NCI-H2081 treated with DMSO at 0.1 percent for 48 hours (cell line): ENCODE results near the gene AGMO.

Experiments used
- DNase-seq: peaks from one replicate; lab custom pipeline; 2025; lab: John Stamatoyannopoulos, UW

AGMO gene

DNA sequence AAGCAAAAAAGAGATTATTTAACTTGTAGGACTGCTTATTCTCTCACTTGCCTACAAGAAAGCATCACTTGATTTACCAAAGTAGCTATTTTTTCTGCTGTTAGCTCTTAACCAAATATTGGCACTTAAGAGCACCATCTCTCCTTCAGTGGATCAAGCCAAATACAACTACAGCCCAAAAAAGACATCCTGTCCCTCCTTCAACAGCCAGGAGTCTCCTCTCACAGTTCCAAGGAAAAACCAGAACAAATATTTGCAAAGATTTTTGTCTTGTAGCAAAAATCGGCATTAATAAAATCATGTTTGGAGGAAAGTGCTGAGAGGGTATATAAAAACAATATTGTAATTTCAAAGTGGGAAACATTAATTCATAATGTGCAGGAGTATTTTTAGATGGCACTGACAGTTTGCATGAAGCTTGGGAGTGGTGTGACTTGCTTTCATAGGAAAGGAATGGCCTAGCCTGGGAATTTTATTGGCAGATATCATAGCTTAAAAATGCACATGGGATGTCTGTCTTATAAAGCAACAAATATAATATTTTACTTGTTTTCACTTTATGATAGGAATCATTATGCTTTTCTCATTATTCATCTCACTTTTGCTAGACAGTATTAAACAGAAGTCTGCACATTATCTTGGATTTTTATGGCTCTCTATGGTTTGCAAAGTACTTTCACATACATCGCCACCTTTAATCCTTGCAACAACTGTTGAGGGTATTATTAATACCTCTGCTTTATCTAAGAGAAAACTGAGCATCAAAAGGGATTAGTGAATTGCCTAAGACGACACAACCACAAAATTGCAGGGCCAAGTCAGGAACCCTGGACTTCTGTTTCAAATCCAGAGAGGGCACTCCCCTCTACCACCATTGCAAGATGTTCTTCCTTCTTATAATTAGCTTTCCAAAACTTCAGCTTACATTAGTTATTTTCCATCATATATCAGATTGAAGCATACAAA, 103.5 kb downstream of the AGMO start:
- DNase-seq = no peak

DNA sequence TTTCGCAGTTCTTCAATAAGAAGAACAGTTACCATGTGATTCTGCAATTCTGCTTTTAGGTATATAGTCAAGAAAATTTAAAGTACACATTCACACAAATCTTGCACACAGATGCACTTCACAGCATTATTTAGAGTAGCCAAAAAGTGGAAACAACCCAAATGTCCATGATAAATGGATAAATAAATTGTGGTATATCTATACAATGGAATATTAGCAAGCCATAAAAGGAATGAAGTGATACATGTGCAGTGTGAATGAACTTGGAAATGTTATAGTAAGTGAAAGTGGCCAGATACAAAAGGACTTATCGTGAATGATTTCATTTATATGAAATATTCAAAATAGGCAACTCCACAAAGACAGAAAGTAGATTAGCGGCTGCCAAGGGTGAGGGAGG, 109.1 kb downstream of the AGMO start:
- no peak for DNase-seq

DNA sequence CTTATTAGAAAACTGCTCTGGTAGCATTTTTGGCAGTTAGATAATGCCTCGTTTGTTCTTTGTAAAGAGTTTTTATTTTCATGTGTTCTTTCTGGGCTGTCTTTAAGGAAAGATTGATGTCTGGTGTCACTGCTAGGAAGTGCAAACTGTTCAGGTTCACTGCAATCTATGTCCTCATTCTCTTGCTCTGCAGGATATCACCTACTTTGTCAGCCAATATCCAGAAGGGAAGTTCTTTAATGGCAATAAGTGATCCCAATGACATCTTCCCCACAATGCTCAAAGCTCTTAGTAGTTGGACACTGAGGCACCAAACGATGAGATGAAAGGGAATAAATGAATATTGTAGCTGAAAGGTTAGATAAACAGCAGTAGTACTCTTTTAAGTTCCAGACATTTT, 115.1 kb downstream of the AGMO start:
- DNase-seq = no peak

GRCh38 chr7:15446280-15446679, 115.5 kb downstream of the AGMO start:
- no peak for DNase-seq

DNA sequence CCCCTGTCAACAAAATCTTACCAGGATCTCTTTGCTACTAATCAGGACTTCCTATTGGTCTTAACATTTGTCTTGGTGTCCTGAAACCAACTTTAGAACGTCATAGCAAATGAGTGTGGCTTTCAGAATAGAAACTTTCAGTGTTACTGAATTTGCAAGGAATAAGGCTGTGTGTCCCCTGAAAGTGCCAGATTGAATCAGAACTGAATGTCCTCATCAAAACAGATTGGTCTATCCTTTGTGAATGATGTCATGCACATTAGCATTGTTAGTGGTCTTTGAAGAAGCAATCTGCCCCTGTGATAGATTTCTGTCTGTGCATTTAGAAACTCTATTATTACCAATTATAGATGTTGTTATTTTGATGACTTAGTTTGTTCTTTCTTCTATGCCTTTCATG, 119.9 kb downstream of the AGMO start:
- no peak for DNase-seq

- no peak for DNase-seq
These were observed 121.3 kb downstream of the AGMO start for GRCh38 chr7:15440482-15440881.

- DNase-seq = no peak
These were observed 122.0 kb downstream of the AGMO start for GRCh38 chr7:15439853-15440252.

- peak; percentile 95 for DNase-seq
These were observed 128.7 kb downstream of the AGMO start for GRCh38 chr7:15433151-15433550.

GRCh38 chr7:15430911-15431310, 130.9 kb downstream of the AGMO start:
- DNase-seq = no peak

- DNase-seq = no peak
These were observed 131.6 kb downstream of the AGMO start for GRCh38 chr7:15430191-15430590.

GRCh38 chr7:15424468-15424867, 137.3 kb downstream of the AGMO start:
- DNase-seq = no peak

- no peak for DNase-seq
These were observed 142.2 kb downstream of the AGMO start for GRCh38 chr7:15419596-15419995.

- DNase-seq = no peak
These were observed 143.6 kb downstream of the AGMO start for GRCh38 chr7:15418264-15418663.

GRCh38 chr7:15417341-15417988, 144.3 kb downstream of the AGMO start:
- DNase-seq = no peak

DNA sequence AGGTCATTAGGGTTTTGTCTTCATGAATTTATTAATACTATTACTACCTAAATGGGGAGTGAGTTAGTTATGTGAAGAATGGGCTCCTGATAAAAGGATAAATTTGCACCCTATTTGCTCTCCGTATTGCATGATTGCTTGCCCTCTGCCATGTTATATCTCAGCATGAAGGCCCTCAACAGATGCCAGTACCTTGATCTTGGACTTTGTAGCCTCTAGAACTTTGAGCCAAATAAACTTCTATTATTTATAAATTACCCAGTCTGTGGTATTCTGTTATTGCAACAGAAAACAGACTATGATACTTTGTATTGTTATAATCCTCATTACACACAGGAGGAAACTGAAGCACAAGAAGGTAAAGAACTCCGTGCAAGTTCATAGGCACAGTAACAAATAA, 150.8 kb downstream of the AGMO start:
- DNase-seq = no peak

DNA sequence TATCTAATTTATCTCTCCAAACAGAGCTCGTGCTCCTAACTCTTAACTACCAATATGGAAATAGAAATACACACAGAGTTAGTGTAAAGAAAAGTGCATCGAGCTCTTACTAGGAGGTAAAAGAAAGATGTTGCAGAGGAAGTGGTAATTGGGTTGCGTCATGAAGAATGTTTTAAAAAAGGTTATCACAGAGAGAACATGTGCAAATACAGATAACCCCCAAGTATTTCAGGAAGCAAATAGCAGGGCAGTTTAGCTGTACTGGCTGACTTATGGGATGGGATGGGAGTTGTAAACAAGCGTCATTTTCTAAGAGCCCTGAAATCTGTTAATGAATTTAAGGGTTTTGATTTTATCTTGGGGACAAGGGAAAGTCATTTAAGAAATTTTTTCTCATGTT, 153.9 kb downstream of the AGMO start:
- no peak for DNase-seq

- DNase-seq = no peak
These were observed 158.1 kb downstream of the AGMO start for GRCh38 chr7:15403751-15404150.

DNA sequence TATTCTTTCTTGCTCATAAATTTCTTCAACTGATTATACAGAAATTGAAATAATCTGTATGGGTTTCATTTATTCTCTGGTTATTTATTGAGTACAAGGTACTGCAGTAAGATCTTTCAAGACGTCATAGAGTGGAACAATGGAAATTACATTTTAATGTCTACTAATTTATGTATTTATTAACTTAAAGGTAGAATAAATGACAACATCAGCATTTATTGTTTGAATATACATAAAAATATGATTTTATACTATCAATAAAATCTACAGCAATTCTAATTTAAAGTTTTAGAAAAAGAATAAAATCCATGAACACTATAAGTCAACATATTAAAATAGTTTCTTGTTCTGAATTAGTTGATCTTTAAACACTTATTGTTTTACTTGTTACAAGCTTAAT, 158.5 kb downstream of the AGMO start:
- no peak for DNase-seq

GRCh38 chr7:15402436-15403136, 159.2 kb downstream of the AGMO start:
- no peak for DNase-seq

DNA sequence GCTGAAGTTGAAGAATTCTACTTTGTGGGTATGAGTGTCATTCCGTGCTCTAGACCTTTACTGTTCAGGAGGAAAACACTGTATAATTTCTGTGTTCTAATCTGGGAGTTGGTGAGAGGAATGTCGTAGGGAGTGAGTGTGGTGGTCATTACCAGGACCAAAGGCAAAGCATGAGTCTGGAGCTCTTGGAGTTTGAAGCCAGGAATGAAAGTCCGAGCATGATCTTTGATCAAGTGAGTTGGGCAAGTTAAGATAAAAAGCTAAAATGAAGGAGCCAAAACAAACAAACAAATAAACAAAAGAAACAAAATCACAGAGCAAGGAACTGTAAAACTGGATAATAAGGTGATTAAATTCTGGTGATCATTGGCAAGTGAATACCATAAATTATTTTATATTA, 161.4 kb downstream of the AGMO start:
- DNase-seq = no peak

DNA sequence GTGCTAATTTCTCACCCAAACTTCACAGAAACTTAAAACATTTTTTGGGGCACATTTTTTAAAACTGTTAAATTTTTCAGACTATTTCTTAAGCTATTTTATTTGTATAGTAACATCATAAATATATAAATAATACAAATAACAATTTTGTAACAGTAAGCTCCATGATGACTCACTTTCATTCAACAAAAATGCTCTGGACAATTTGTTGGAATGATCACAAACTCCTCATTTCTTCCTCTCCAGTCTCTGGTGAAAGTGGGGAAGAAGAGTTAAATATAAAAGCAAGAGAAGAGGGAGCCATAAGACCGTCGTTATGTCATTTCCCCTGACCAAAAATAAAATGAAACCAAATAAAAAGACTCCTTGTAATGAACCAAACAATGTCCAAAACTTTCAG, 162.4 kb downstream of the AGMO start:
- no peak for DNase-seq

DNA sequence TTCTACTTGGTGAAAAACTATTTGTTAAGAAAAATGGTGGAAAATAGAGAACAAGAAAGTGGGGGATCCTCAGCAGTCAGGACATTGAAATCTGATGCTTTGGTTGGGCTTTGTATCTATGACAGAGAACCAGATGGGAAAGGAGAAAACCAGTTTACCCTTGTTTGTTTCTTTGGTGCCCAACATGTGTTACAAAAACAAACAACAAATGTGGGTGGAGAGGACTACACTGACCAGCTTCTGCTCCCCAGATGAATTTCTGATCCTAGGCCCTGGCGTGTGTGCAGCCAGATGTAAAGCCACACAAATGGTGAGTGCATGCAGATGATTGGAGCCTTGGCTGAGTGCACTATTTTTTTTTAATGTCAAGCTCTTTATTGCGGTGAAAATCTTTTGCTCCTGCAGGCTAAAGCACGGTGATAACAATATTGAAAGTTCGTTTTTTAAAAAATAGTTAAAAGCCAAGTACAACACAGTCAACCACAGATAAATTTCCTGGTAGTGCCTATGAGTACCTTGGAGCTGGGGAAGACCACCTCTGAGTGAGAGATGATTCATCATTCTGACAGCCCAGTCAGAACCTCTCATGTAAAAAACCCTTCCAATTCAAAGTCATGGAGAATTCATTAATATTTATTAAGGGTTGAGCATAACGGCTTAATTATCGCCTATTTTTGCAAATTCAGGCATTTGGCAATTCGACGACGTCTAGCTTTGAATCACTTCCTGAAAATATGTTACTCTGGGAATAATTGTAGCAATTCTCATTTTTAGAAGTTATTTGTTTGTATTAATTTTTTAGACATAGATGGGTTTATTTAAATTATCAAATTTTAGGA, 163.7 kb downstream of the AGMO start:
- no peak for DNase-seq
